ELR (cell line): Measurements from ENCODE around the gene CDK5.

ENCODE experiments used
- DNase-seq: peaks from one replicate; pipeline ENCODE4 v3.0.0-alpha.2; 2015; ENCODE audit warnings: low read depth

The CDK5 gene

GRCh38 chr7:151086802-151087244, 29.1 kb upstream of the CDK5 start:
- peak; percentile 66 for DNase-seq

DNA sequence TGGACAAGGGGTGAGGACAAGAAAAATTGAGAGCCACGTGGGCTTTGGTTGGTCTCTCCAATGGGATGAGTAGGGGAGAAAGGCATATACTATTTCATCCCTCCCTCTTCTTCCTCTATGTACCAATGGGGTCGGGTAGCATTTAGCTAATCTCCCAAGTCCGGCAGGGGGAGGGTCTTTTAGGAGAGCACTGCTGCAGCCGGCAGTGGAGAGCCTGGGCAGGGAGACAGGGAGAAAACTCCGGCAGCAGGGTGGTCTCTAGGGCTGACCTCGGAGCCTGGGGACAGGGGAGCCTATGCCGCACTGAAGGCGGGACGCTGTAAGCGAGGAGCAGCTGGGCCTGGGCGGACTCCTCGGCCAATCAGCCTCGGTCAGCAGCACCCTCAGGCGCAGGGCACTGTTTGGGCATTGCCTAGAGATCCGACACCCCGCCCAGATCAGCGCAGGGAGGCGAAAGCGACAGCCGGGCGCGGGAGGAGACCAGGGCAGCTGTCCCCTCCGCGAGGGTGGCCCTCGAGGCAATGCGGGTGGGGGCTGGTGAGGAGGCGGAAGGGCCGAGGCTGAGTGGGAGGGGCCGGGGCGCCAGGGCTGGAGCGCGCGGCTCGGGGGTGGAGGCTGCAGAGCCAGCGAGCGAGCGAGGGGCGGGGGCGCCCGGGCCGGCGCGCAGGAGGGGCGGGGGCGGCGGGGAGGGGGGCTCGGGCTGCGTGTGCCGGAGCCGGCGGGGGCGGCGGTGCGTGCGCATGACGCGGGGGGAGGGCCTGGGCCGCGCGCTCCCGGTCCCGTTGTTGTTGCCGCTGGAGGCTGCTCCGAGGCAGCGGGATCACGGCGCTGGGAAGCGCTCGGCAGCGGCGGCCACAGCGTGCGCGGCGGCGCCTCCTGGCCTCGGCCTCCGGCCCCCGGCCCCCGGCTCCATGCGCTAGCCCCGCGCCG, 28.3 kb upstream of the CDK5 start, which contains the start of gene AGAP3:
AGAP3 (plus strand) TSS at position 785 of the 930 bp plus-strand sequence. CDS start 267 bp downstream, outside the sequence.
- peak; percentile 79 for DNase-seq

GRCh38 chr7:151085329-151085690, 27.6 kb upstream of the CDK5 start:
- DNase-seq: no peak

GRCh38 chr7:151083824-151084160, 26.1 kb upstream of the CDK5 start:
- no peak for DNase-seq

GRCh38 chr7:151083071-151083823, 25.6 kb upstream of the CDK5 start, which contains the start of gene TMUB1:
Gene TMUB1, minus strand, starts transcription at chr7:151083493. Its CDS starts 930 bp downstream, at chr7:151082563.
- DNase-seq: peak; percentile 70

DNA sequence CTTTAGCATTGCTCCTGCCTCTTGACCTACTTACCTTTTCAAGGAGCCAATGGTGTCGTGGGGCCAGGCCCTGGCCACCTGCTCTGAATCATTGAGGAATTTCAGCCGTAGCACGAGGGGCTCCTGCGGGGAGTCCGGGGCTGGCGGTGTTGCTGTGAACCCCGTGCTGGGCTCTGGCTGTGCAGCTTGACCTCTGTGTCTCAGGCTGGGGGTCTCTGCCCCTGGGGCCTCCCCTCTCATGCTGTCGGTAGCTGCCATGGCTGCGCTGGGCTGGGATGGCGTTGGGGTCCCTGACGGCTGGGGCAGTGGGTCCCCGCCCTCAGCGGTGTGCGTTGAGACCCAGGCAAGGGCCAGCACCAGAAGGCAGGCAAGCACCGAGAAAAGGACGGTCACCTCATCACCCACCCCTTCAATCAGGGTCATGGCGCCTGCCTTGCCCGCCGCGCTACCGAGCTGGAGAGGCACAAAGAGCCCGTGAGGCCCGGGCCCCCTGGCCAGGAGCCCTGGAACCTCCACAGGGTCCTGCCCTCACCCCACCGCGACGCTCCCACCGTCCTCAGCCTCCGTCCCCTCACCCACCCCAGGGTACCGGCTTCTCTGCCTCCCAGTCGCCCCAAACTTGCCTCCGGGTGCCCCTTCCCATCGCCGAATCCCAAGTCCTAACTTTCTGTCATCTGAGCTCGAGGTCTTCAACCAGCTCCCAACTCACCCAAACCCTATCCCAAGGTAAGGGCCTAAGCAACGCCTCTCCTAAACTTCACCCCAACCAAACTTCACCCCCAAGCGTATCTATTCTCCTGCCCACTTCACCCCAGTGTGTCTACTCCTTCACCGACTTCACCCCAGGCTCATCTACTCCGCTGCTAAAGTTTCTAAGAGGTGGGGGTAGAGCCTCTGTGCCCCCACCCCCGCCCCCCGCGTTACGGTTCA, 24.7 kb upstream of the CDK5 start:
- DNase-seq: no peak

GRCh38 chr7:151081170-151082101, 23.7 kb upstream of the CDK5 start:
- DNase-seq: peak; percentile 66

- DNase-seq: peak; percentile 91
Observed at GRCh38 chr7:151080522-151081169, 22.9 kb upstream of the CDK5 start, which contains the start of gene FASTK. Gene FASTK, minus strand, starts transcription at chr7:151080809. Its CDS starts 43 bp downstream, at chr7:151080766.

DNA sequence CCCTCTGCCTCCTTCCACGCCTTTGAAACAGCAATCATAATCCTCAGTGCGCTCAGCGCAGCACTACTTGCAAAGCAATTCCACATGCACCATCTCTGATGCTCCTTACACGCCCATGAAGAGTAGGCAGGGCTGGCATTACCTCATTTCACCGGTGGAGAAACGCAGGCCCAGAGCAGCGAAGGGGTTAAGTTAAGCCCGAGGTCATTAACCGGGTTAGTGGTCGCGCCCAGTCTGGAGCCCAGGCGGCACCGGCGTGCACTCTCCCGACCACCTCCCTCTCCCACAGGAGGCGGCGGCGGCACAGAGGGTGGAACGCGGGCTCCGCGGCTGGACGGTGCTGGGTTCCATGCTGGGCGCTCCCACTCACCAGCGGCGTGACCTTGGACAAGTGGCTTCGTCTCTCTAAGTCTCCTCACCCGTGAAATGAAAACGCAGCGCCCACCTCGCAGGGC, 22.4 kb upstream of the CDK5 start:
- peak; percentile 52 for DNase-seq

DNA sequence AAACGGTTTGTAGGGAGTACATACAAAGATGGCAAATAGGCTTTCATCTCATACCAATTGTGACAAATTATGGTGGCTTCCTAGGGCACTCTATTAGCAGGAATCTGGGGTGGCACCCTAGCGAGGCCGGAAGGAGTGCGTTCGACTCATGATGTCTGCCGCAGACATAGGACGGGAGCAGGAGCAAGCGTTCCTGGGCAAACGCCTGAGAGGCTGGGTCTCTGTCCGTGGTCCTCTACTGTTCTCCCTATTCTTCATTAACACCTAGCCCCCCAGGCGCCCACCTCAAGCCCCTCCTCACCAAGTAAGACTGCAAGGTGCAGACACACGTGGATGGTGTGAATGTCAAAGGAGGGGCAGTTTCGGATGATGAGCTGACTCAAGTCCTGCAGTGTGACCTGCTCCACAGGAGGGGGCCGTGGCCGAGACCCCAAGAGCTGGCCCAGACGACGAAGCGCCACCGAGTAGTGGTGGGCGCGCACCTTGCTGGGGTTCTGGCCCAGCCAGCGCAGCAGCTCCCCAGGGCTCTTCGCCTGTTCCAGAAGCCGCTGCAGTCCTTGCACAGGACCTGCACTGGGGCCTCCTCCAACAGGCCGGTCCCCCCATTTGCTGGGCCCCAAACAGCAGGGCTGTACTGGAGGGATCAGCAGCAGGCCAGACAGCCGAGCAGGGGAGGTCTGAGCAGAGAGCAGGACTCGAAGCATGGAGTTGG, 21.7 kb upstream of the CDK5 start:
- no peak for DNase-seq

DNA sequence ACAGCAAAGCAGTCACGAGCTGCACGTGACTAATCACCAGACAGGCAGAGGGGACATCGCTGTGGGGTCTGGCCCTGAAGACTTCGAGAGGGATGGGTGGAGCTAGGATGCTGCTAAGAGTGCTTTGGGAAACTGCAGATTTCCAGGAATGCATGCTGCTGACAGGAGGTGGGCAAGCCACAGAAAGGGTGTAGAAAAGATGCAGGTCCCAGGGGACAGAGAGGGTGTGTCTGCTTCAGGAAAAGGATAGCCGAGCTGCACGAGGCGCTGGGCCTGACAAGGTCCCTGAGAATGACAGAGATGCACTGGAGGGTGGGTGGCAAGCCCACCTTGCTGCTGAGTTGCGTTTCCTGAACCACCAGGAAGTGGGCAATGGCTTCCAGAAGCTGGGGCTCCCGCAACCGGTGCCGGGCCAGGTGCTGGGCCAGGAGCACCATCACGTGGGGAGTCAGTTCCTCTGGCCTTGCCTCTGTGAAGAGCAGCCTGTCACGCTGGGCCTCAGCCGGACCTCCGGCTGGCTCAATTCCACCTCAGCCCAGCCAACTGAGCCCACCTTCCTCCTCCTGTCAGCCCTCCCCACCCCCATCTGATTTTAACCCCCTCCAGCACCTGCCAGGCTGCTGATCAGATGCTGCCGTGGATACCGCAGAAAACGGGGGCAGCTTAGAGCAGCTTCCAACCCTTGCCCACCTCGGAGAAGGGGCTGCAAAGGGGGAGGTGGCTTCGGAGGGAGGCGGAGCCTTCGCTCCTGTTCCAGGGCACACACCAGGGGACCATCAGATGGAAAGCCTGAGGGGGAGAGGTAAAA, 20.7 kb upstream of the CDK5 start:
- DNase-seq: no peak

- no peak for DNase-seq
Observed at GRCh38 chr7:151077705-151078232, 20.1 kb upstream of the CDK5 start.

- peak; percentile 40 for DNase-seq
Observed at GRCh38 chr7:151076863-151077704, 19.4 kb upstream of the CDK5 start.

DNA sequence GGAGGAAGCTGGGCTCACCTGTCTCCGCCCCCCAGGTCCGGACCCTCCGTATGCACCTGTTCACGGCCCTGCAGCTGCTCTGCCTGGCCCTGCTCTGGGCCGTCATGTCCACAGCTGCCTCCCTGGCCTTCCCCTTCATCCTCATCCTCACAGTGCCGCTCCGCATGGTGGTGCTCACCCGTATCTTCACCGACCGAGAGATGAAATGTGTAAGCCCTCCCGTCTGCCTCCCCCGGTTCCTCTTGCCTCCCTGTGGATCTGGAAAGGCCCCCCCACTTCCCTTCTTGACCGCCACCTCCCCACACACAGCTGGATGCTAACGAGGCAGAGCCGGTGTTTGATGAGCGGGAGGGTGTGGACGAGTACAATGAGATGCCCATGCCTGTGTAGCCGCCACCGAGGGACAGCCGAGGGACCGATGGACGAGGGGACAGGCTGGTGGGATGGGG, 18.3 kb upstream of the CDK5 start:
- no peak for DNase-seq

DNA sequence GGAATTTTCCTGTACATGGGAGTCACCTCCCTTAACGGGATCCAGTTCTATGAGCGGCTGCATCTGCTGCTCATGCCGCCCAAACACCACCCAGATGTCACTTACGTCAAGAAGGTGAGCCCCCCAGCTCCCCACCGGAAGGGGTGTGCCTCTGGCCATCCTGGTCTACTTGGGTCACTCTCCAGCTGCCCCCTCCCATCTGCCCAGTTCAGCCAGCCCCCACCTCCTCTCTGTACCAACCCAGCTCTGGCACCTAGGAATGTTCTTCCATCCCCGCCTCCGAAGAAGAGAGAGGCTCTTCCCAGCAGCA, 17.9 kb upstream of the CDK5 start:
- DNase-seq: no peak

- DNase-seq: no peak
Observed at GRCh38 chr7:151074817-151075661, 17.3 kb upstream of the CDK5 start.
